Activated B cell treated with CpG ODN at 0.5 μM for 24 hours (primary cell): ENCODE measurements around the gene MAZ. TPM values are rescaled to one million over a fixed set of nuclear protein-coding genes. Genes with fewer than 3 reads are reported as not detected.
A peak's percentile ranks its signal among the peaks of the same experiment; 100 is the strongest.
"Not testable (repeated sequence)": the region's sequence is repeated elsewhere in the genome, so short reads cannot be mapped to it uniquely, and the experiment has no call there.

ENCODE experiments used
- ATAC-seq: fragments of 200-7000 bp; cut with Tn5 transposase; one replicate; pipeline ENCODE4 v1.10.0; 2021; ENCODE audit warnings: low read depth, mild to moderate bottlenecking, moderate library complexity
- CTCF ChIA-PET: fragments of 350-600 bp; sonication (Branson Sonifier 250); formaldehyde crosslinking; loops from one replicate; lab custom pipeline; 2021; ENCODE audit warnings: antibody characterized with exemption; lab: Charles Lee
- POLR2A ChIA-PET: fragments of 350-600 bp; sonication (Branson Sonifier 250); formaldehyde crosslinking; loops from one replicate; lab custom pipeline; 2021; ENCODE audit warnings: antibody characterized with exemption; lab: Charles Lee
- DNase-seq: peaks from one replicate; pipeline ENCODE4 v3.0.0; 2022
- H3K27ac Mint-ChIP-seq: one replicate; pipeline ENCODE4 v1.8.0; 2020; ENCODE audit warnings: mixed read lengths
- H3K27me3 Mint-ChIP-seq: one replicate; pipeline ENCODE4 v1.8.0; 2021; ENCODE audit warnings: mixed read lengths
- H3K36me3 Mint-ChIP-seq: one replicate; pipeline ENCODE4 v1.8.0; 2021; ENCODE audit warnings: low read depth, mixed read lengths
- H3K4me1 Mint-ChIP-seq: one replicate; pipeline ENCODE4 v1.8.0; 2021; ENCODE audit warnings: mixed read lengths
- H3K4me3 Mint-ChIP-seq: one replicate; pipeline ENCODE4 v1.8.0; 2020; ENCODE audit warnings: mild to moderate bottlenecking, mixed read lengths
- H3K9me3 Mint-ChIP-seq: one replicate; pipeline ENCODE4 v1.8.0; 2020; ENCODE audit warnings: mixed read lengths
- intact Hi-C: fragments of 100-400 bp; cut with micrococcal nuclease; formaldehyde crosslinking; loops from one replicate; pipeline ENCODE4 v1.15.1; 2024
- total RNA-seq: library from RNA; stranded (reverse); gene quantifications from 2 replicates; pipeline ENCODE4 v1.2.3, GENCODE V29; 2022
- TF ChIP-seq, protein P1 (sequence below): fragments of 200-600 bp; IDR thresholded peaks from one replicate; pipeline ENCODE4 v1.8.0; 2022; ENCODE audit warnings: antibody characterized with exemption, mild to moderate bottlenecking

MAZ gene
- total RNA-seq, 1 donor from 2014 or later = 187 TPM

DNA sequence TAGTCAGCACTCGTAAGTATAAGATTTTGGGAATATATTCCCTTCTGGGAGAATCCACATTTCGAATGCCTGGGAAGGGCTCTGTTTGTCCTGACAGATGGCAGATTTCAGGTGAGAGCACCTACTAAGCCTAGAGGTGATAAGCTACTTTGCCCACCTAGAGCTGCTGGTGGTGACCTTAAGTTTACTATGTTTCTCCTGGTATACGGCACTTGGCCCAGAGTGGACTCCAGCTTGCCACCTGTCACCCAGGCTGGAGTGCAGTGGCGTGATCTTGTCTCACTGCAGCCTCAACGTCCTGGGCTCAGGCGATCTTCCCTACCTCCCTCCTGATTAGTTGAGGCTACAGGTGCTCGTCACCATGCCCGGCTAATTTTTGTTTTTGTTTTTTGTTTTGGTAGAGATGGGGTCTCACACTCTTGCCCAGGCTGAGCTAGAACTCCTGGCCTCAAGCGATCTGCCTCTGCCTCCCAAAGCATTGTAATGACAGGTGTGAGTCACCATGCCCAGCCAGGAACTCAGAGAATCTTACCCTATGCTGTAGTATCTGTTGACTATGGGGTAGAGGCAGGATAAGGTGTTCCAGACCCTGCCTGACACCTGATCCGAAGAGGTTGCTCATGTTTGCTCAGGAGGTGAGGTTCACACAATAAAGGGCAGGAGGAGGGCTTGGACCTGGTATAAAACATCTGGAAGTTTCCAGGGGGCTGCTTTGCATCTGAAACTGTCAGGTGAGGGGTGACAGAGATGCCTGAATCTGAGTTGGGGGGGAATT is 28.6 kb upstream of the MAZ start, which contains the start of gene ZG16:
ZG16 (plus strand) TSS at position 681 of the 775 bp plus-strand sequence. CDS start 1,011 bp downstream, outside the sequence.
- no peak within 1 kb of the TSS for H3K27ac Mint-ChIP-seq
- ChIA-PET CTCF (no interaction called here), POLR2A (interaction anchor here (0.9 kb wide), 1 partner anchor 32 kb away, joined by 3 read pairs; the partner anchor contains the start of gene C16orf54)
- H3K4me1 Mint-ChIP-seq = no peaks in the 10 kb centered on the region
- no peaks in the 10 kb centered on the region for H3K9me3 Mint-ChIP-seq
- H3K36me3 Mint-ChIP-seq = no peaks in the 10 kb centered on the region
- TF ChIP-seq, protein P1, sequence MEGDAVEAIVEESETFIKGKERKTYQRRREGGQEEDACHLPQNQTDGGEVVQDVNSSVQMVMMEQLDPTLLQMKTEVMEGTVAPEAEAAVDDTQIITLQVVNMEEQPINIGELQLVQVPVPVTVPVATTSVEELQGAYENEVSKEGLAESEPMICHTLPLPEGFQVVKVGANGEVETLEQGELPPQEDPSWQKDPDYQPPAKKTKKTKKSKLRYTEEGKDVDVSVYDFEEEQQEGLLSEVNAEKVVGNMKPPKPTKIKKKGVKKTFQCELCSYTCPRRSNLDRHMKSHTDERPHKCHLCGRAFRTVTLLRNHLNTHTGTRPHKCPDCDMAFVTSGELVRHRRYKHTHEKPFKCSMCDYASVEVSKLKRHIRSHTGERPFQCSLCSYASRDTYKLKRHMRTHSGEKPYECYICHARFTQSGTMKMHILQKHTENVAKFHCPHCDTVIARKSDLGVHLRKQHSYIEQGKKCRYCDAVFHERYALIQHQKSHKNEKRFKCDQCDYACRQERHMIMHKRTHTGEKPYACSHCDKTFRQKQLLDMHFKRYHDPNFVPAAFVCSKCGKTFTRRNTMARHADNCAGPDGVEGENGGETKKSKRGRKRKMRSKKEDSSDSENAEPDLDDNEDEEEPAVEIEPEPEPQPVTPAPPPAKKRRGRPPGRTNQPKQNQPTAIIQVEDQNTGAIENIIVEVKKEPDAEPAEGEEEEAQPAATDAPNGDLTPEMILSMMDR = no peak
- ATAC-seq (no peak), DNase-seq (no peak)
- H3K27me3 Mint-ChIP-seq = no peaks in the 10 kb centered on the region
- intact Hi-C loops = no loop called here
- no peak within 1 kb of the TSS for H3K4me3 Mint-ChIP-seq

DNA sequence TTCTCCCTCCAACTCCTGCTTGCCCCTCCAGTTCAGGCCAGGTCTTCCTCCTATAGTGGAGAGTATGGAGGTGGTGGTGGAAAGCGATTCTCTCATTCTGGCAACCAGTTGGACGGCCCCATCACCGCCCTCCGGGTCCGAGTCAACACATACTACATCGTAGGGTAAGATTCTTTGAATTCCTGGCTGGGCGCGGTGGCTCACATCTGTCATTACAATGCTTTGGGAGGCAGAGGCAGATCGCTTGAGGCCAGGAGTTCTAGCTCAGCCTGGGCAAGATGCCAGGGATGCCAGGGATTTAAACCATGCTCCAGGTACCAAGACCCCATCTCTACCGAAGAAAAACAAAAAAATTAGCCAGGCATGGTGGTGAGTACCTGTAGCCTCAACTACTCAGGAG is 26.9 kb upstream of the MAZ start:
- Mint-ChIP-seq H3K4me3 (no peak overlapping the region), H3K27me3 (no peaks in the 10 kb centered on the region), H3K27ac (no peak overlapping the region), H3K4me1 (no peaks in the 10 kb centered on the region), H3K9me3 (no peaks in the 10 kb centered on the region), H3K36me3 (no peaks in the 10 kb centered on the region)
- no peak for ATAC-seq
- CTCF ChIA-PET = no interaction called here
- POLR2A ChIA-PET = interaction anchor here (0.5 to 1.2 kb wide), 3 partner anchors 11 to 27 kb away, joined by 3 to 5 read pairs (median 3); partner anchors contain the start of gene KIF22
- TF ChIP-seq, protein P1 = no peak
- intact Hi-C loops = no loop called here
- no peak for DNase-seq

DNA sequence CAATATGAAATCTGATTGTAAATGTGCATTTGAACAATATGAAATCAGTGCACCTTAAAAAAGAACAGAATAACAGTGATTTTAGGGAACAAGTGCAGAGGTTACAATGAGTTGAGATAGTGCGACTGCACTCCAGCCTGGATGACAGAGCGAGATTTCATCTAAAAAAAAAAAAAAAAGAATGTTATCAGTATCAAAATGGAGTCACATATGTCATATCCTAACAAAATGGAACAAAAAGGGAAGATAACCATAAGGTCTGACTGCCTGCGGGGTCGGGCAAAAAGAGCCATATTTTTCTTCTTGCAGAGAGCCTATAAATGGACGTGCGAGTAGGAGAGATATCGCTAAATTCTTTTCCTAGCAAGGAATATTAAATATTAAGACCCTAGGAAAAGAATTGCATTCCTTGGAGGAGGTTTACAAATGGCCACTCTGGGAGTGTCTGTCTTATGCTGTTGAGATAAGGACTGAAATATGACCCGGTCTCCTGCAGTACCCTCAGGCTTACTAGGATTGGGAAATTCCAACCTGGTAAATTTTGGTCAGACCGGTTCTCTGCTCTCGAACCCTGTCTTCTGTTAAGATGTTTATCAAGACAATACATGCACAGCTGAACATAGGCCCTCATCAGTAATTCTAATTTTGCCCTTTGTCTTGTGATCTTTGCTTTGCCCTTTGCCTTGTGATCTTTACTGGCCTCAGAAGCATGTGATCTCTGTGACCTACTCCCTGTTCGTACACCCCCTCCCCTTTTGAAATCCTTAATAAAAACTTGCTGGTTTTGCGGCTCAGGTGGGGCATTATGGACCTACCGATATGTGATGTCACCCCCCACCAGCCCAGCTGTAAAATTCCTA is 23.0 kb upstream of the MAZ start:
- intact Hi-C loops, DNase-seq, H3K4me3 Mint-ChIP-seq, H3K27ac Mint-ChIP-seq, H3K36me3 Mint-ChIP-seq, ATAC-seq, H3K9me3 Mint-ChIP-seq, POLR2A ChIA-PET, H3K27me3 Mint-ChIP-seq: not testable (repeated sequence)
- CTCF ChIA-PET = interaction anchor here (0.6 to 2.1 kb wide), 2 partner anchors 44 to 265 kb away, joined by 3 to 5 read pairs; no protein-coding TSS in a partner anchor
- peaks cover 12% of the 10 kb centered on the region for H3K4me1 Mint-ChIP-seq

DNA sequence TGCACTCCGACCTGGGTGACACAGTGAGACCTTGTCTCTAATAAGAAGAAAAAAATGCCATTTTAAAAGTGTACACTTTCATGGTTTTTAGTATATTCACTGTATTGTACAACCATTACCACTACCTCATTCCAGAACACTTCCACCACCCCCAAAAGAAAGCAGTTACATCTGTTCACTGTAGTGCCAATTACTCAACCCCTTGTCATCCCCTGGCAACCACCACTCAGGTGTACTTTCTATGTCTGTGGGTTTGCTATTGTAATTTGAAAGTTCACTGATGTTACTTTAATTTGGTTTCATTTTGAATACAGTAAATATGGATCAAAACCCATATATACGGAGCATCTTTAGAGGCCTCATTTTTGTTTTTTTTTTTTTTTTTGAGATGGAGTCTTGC is 22.2 kb upstream of the MAZ start:
- Mint-ChIP-seq H3K4me3 (no peak overlapping the region), H3K4me1 (peaks cover 14% of the 10 kb centered on the region), H3K27me3 (no peaks in the 10 kb centered on the region), H3K9me3 (no peaks in the 10 kb centered on the region), H3K27ac (no peak overlapping the region), H3K36me3 (no peaks in the 10 kb centered on the region)
- intact Hi-C loops = no loop called here
- no peak for ATAC-seq
- DNase-seq = no peak
- TF ChIP-seq, protein P1 = no peak
- POLR2A ChIA-PET = interaction anchor here (0.7 to 1.6 kb wide), 5 partner anchors 11 to 915 kb away, joined by 3 to 9 read pairs (median 4); partner anchors contain the start of gene PAGR1
- CTCF ChIA-PET = interaction anchor here (0.8 to 2.1 kb wide), 5 partner anchors 16 to 86 kb away, joined by 3 to 5 read pairs (median 4); partner anchors contain the start of gene PAGR1

DNA sequence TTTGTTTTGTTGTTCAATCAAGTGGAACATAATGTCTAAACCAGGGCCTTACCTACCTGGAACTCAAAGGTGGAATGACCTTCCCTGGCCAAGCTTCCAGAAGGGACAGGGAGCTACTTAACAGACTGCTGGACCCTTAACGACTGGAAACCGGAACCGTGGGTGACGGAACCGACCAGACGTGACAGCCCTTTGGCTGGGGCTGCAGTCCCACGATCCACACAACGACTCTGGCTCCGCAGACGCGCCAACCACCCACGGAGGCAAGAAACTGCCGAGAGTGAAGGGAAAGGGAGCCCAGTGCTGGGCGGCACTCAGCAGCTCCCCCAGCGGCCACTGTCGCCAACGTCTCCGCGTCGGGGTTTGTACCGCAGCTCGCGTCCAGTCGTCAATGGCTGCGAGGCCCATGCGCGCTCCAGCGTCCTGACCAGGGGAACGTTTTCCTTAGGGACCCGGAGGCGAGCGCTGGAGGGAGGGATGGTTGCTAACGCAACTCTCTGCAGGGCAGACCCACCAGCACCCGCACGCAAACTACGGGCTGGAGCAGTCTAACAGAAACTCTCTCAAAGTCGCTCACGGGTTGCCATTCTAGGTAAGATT is 21.3 kb upstream of the MAZ start:
- H3K27me3 Mint-ChIP-seq = no peaks in the 10 kb centered on the region
- peak overlapping the region; percentile 68 for H3K4me3 Mint-ChIP-seq
- H3K36me3 Mint-ChIP-seq = no peaks in the 10 kb centered on the region
- CTCF ChIA-PET = interaction anchor here (0.8 to 2.1 kb wide), 13 partner anchors 12 to 87 kb away, joined by 3 to 5 read pairs (median 4); partner anchors contain the start of gene PAGR1
- H3K4me1 Mint-ChIP-seq = peaks cover 18% of the 10 kb centered on the region
- POLR2A ChIA-PET = interaction anchor here (0.5 to 2.3 kb wide), 10 partner anchors 12 to 915 kb away, joined by 3 to 14 read pairs (median 4); partner anchors contain the start of gene PAGR1
- intact Hi-C loops = no loop called here
- ATAC-seq (peak; percentile 98), DNase-seq (peak; percentile 65)
- H3K9me3 Mint-ChIP-seq = no peaks in the 10 kb centered on the region
- TF ChIP-seq, protein P1 = peak; percentile 47
- H3K27ac Mint-ChIP-seq = peak overlapping the region; percentile 46

DNA sequence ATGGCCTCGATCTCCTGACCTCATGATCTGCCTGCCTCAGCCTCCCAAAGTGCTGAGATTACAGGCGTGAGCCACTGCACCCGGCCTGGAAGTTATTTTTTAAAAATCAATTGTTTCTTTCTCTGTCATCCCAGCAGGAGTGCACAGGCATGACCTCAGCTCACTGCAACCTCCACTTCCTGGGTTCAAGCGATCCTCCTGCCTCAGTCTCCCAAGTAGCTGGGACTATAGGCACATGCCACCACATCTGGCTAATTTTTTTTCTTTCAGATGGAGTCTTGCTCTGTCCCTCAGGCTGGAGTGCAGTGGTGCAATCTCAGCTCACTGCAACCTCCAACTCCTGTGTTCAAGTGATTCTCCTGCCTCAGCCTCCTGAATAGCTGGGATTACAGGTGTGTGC is 19.2 kb upstream of the MAZ start:
- peaks cover 36% of the 10 kb centered on the region for H3K4me1 Mint-ChIP-seq
- ATAC-seq, intact Hi-C loops, H3K9me3 Mint-ChIP-seq, DNase-seq, H3K27ac Mint-ChIP-seq, H3K27me3 Mint-ChIP-seq, H3K4me3 Mint-ChIP-seq, H3K36me3 Mint-ChIP-seq: not testable (repeated sequence)
- POLR2A ChIA-PET = interaction anchor here (1.1 to 1.2 kb wide), 2 partner anchors 16 to 41 kb away, joined by 3 read pairs; no protein-coding TSS in a partner anchor
- CTCF ChIA-PET = interaction anchor here (1.0 kb wide), 1 partner anchor 31 kb away, joined by 3 read pairs; no protein-coding TSS in a partner anchor
